GM19023 (cell line): ENCODE results near the gene PRF1.
"Not testable (repeated sequence)": the region's sequence is repeated elsewhere in the genome, so short reads cannot be mapped to it uniquely, and the experiment has no call there.

Source experiments
- ATAC-seq: cut with Tn5 transposase; IDR thresholded peaks from one replicate; pipeline ENCODE4 v1.9.1; 2021; ENCODE audit warnings: mild to moderate bottlenecking, moderate library complexity; ENCODE audit not compliant: unreplicated experiment

The PRF1 gene

DNA sequence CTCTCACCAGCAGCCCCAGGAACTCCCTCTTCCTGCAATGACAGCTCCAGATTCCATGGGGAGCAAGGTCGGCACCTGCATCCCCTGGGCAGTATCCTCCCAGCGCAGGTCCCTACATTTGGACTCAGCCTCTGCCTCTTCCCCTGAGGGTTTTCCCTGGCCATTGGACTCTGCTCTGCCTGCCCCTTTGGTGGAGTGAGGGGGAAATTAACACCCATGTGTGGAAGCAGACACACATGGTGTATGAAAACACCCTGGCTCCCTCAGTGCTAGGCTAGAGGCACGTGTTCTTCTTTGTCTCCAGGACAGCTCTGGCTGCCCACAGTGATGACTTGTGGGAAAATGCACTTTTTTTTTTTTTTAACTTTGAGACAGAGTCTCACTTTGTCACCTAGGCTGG, 8.4 kb downstream of the PRF1 start:
- no peak for ATAC-seq

DNA sequence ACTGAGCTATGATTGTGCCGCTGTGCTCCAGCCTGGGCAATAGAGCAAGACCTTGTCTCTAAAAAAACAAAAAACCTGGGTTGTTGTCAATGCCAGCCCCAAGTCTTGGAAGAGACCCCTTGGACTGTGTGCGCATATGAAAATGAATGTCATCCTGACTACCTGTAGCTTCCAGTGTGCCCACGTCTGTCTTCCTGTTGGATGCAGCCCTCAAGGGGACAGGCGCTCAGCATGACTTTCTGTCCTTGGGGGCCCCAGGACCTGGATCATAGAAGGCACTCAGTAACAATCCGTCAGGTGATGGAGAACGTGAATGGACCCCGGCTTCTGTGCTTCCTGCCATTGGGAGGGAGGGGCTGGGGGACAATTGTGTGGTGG, 9.0 kb downstream of the PRF1 start:
- no peak for ATAC-seq

DNA sequence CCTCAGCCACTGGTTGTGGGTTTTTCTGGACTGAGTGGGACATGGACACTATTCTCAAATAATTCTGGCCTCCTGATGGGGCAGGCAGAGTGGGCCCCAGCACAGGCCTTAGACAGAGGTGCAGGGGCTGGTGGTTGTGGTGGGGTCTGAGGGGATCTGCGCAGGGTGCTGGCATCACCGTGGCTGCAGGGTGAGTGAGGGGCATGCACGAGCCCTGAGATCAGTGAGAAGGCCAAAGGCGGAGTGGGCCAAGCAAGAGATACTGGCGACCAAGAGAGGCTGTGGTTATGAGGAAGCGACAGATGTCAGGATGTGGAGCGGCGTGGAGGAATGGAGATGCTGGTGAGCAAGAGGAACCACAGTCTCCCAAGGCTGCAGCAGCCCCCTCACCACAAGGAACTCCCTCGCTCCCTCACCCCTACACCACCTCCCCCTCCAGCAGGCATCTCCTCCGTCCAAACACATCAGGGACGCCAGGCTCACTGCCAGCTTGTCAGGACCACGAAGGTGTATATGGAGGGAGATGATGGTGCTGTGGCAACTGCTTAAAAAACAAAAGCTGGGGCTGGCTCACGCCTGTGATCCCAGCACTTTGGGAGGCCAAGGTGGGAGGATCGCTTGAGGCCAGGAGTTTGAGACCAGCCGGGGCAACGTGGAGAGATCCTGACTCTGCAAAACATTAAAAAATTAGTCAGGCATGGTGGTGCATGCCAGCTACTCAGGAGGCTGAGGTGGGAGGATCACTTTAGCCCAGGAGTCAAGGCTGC, 9.6 kb downstream of the PRF1 start:
- ATAC-seq = no peak

DNA sequence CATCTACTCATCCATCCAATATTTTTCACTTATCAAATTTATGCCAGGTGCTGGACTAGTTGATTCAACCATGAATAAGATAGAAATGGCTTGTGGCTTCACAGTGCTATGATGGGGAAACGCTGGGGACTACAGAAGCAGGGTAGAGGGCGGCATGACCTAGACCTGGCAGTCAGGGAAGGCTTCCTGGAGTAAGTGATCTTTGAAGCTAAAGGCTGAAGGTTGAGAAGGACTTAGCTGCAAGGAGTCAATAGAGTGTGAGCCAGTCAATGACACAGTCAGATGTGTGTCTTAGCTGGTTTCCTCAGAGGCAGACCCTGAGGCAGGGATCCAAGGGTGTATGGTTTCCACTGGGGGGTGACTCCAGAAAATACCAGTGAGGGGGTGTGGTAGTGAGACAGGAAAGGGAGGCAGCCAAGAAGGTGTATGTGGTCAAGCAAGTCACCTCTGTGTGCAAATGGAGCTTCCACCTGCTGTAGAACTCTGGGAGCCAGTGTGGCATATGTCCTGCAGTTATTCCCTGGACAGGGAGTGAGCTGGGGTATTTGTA, 10.3 kb downstream of the PRF1 start:
- ATAC-seq = no peak

DNA sequence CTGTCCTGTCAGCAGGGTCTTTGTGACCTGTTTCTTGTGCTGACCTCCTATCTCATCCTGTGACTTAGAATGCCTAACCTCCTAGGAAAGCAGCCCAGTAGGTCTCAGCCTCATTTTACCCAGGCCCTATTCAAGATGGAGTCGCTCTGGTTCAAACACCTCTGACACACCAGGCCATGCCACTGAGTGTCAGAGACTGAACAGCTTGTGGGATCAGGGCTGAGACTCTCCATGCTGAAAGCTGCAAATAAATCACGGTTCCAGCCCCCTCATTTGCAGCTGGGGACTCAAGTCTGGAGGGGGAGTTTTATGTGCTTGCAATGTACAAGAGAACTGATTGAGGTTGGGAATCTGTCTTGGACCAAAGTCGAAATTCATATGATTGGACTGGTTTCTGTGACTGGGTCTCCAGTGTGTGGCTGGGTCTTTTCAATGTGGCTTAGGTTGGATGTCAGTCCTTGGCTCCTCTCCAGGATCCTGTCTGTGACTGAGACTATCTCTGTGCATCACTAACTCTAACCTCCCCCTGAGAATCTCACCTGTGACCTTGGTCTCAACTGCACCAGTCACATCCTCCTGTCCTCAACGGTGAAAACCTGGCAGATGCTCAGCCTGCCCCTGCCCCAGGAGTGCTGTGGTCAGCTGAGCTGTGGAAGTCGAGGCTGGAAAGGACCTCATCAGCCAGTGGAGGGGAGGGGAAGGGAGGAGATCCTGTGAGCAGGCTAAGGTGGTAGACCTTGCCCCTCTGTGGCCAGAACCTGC, 11.7 kb downstream of the PRF1 start:
- no peak for ATAC-seq

DNA sequence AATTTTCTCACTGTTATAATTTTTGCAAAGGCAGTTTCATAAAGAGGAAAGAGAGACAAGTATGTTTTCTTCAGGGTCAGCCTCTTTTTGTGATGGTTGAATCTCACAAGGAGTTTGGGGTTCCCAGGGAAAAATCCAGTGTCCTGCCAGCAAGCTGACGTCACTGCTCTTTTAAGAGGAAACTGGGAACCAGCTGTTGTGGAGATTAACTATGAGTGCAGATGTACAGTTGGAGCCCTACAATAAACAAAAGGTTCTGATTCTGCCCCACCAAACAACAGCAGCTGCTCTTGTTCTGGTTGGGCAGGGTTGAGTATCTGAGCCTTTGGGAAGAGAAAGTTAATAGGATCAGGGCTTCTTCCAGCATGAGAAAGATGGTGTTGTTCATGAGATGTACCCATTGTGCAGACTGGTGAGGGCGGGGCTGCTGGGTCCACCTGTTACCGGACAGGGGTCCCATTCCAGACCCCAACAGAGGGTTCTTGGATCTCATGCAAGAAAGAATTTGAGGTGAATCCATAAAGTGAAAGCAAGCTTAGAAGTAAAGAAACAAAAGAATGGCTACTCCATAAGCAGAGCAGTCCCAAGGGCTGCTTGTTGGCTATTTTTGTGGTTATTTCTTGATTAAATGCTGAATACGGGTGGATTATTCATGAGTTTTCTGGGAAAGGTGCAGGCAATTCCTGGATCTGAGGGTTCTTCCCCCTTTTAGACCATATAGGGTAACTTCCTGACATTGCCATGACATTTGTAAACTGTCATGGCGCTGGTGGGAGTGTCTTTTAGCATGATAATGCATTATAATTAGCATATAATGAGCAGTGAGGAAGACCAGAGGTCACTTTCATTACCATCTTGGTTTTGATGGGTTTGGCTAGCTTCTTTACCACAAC, 12.5 kb downstream of the PRF1 start:
- ATAC-seq = no peak

DNA sequence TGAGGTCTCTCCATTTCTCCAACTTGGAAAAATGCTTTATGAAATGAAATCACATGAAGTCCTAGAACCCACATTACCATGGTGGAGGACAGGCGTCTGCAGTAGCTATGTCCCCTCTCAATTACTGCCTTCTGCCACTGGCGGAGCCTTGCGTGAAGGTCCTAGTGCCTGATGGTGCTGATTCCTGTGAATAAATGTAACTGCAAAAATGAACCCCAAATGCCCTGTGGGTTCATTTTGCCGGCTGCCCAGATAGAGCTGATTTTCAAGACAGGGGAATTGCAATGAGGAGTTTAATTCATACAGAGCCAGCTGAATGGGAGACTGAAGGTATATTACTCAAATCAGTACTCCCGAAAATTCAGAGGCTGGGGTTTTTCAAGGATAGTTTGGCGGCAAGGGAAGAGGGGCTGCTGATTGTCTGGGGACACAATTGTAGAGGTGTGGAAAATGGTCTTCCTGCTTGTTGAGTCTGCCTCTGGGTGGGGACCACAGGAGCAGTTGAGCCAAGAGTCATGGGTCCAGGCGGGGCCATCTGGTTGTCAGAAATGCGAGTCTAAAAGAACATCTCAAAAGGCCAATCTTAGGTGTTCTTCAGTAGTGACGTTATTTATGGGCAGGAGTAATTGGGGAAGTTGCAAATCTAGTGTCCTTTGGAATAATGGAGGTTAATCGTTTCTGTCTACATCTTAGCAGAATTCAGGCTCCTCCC, 13.5 kb downstream of the PRF1 start:
- ATAC-seq = no peak

DNA sequence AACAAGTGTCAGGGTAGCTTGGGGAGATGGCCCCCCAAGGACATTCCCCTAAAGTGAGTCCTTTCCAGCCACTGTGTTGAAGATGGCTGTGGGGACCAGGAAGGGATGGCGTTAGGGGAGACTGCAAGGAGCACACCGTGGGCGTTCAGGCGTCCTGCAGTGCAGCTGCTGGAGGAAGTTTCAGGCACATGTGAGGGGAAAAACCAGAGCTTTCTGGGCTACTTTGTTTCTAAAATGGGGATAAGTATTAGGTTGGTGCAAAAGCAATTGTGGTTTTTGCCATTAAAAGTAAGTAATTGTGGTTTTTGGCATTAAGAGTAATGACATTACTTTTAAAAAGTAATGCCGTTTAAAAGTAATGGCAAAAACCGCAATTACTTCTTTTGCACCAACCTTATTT, 14.3 kb downstream of the PRF1 start:
- ATAC-seq = no peak

DNA sequence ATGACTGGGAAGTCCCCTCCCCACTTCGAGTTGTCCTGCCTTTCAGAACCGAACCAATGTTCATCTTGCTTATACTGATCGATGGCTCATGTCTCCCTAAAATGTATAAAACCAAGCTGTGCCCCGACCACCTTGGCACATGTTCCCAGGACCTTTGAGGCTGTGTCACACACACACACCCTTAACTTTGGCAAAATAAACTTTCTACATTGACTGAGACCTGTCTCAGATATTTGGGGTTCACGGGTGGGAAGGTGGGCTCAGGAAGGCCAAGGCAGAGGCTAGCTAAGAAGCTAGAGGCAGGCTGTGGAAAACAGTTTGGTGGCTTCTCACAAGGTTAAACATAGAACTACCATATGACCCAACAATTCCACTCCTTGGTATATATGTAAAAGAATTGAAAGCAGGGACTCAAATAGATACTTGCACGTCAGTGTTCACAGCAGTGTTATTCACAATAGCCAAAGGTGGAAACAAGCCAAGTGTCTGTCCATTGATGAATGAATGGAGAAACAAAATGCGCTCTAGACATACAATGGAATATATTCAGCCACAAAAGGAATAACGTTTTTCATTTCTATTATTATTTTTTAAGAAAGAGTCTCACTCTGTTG, 15.4 kb downstream of the PRF1 start:
- no peak for ATAC-seq

DNA sequence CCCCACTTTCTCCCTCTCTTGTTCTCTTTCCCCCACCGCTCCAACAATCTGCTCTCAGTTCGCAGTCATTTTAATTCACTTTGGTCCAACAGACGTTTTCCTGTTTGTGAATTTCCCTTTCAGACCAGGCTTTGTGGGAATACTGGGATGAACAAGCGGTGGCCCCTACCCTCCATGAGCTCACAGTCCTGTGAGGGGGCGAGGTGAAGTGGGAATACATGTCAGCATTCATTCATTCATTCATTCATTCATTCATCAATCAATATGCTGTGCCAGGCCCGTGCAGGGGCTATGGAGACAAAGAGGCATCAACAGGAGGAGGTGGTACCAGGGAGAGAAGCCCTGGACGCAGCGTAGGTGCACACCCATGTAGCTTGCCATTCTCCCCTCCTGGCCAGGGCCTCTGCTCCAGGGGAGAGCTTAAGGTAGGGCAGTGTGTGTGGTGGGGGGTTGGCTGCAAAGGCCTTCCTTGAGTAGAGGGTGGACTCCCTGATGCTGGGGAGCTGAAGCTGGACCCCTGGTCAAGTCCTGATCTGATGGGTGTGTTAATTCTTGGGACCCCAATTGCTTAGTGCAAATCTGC, 16.1 kb downstream of the PRF1 start:
- ATAC-seq = no peak

DNA sequence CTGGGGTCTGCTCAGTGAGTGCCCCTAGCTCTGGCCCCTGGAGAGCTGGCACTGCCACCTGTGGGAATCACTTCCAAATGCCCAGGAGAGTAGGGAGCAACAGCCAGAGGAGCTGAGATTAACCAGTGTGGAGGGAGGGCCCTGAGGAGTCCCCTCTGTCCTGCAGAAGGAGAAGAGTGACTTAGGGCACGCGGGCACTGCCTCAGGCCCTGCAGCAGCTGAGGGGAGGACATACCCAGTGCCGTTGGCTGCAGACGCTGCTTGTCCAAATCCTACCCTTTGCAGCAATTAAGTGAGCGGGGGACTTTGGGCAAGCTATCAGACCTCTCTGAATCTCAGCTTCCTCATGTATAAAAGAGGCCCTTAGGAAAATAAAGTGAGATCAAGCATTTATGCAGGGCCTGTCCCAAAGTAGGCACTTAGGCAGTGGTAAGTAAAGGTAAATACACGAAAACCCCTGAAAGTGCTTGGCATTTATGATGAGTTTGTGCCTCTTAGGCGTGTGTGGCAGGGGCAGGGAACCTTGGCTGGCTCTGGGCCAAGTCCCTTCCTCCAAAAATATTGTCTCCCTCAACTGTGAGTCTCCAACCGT, 16.9 kb downstream of the PRF1 start:
- ATAC-seq = no peak

DNA sequence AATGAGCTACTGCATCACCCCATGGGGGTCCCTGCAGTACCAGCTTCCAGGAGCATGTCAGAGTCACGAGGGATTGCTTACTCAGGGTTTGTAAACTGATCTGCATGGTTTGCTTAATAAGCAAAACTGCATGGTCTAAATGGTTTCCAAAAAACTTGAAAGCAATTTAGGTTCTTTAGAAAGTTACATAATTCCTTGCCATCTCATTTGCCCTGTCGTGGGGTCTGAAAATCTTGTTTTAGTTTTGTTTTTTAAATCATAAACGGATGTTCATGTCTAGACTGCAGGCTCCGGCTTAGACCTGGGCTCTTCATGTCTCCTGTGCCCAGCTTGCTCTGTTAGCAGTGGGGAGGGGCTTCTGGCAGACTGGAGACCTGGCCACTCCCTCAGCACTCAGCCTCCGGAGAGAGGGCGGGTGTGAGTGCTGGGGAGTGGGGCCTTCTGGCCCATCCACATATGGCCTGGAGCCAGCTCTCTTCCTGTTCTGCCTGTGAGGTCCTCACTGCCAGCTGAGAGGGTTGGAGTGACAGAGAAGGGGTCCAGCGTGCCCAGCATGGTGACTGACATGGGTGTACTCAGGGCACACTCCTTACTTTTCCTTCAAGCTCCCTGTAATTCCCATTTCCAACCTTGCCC, 17.5 kb downstream of the PRF1 start:
- ATAC-seq = no peak

DNA sequence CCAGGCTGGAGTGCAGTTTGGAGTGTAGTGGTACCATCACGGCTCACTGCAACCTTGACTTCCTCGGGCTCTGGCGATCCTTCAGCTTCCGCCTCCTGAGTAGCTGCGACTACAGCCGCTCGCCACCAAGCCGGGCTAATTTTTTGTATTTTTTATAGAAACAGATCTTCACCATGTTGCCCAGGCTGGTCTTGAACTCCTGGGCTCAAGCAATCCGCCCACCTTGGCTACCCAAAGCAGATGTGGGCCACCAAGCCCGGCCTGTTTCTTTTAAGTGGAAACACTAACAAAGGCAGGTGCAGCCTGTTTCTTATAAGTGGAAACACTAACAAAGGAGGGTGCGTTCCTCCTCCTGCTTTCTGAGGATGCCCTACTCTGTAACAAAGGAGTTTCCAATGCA, 18.2 kb downstream of the PRF1 start:
- ATAC-seq = no peak

DNA sequence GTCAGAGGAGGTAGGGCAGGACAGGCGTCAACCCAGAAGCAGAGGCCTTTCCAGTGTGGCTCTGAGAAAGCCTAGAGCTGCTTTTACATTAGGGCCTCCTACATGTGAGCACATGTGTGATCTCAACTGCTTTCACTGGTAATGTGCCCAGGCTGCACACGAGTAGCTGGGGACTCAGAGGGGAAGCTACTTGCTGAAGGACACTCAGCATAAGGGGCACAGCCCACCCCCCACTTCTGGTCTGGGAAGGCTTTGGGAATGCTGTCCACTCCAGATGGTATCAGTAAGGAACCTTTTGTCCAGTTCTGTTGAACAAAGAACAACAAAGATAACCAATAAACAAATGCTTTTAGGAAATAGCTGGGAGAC, 18.9 kb downstream of the PRF1 start:
- ATAC-seq = no peak

DNA sequence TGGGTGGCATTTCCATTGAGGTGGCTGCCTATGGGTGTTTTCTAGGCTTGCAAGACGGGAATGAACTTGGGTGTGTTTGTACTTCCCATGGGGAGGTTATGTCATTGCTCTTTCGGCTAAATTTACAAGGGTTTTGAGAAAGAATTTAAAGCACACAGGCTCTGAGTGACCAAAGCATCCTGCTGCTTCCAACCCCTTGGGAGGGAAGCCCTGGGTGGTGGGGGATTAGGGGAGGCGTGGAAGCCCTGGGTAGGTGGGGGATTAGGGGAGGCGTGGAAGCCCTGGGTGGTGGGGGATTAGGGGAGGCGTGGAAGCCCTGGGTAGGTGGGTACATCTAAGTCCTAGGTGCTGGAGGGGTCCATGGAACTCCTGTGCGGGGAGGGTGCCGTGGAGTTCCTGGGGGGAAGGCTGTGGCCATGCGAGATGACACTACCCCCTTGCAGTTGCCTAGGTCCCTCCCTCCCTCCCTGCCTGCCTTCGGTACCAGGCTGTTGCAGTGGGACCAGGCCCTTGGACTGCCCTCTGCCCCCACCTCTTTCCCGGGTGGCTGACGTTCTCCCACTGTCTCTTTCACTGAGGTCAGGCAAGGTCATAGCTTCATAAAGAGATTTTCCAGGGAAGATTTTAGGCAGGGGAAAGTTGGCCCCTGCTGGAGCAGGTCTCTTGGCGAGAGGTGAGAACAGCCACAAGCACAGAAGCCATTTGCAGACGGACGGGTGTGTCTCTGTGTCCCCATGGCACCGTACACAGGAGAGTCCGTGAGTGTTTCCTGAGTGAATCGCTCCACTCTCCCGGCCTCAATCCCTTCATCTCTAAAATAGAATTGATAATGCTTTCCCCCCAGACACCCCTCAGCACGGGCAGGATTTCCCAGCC, 19.5 kb downstream of the PRF1 start:
- ATAC-seq = no peak

DNA sequence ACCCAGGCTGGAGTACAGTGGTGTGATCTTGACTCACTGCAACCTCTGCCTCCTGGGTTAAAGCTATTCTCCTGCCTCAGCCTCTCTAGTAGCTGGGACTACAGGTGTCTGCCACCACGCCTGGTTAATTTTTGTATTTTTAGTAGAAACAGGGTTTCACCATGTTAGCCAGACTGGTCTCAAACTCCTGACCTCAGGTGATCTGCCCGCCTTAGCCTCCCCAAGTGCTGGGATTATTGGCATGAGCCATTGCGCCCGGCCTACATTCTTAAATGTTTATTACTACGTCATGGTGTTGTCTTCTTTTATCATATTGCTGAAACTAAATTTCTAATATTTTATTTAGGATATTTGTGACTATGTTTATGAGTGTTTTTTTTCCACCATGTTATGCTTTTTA, 21.4 kb downstream of the PRF1 start:
- not testable (repeated sequence) for ATAC-seq

DNA sequence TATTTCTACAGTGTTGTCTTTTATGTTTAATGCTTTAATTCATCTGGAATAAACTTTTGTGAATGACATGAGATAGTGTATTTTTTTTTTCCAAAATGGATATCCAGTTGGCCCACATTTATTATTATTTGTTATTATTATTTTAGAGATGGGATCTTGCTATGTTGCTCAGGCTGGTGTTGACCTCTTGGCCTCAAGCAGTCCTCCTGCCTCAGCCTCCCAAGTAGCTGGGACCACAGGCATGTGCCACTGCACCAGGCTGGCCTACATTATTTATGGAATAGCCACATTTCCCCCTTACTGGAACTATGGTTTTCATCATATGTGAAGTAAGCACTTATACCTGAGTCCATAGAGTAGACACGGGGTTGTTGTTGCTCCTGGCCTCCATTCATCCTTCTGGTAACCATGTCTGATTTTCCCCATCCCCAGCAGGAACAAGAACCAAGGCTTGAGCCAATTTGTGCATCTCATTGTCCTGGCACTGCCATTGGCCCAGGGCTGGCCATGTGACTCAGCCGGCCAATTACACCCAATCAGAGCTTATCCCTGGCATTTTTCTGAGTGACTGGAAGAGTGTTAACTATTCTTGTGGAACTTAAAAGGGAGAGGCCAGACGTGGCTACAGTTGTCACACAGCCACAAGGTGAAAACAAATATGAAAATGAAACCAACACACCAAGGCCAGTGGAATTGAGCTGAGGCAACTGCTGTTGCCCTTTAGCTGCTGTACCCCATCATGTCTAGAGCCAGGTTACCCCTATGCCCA, 23.1 kb downstream of the PRF1 start:
- ATAC-seq = no peak
